ENCODE data around the gene SERINC5.

DNA sequence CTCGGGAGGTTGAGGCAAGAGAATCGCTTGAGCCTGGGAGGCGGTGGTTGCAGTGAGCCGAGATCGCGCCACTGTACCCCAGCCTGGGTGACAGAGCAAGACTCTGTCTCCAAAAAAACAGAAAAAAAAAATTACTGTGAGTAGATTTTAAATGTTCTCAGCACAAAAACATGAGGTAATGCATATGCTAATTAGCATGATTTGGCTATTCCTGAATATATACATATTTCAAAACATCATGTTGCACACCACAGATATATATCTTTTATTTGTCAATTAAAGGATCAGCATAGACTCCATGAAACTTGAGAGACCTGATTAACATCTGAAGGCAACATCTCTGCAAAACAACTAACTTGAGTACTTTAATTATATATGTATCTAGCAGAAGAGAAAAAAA is 117.4 kb downstream of the SERINC5 start:
- TF ChIP-seq POLR2A (IDR thresholded peaks at IDR 0.05; ENCODE audit: extremely low read depth, insufficient read length), result no peak
- TF ChIP-seq, protein P1, sequence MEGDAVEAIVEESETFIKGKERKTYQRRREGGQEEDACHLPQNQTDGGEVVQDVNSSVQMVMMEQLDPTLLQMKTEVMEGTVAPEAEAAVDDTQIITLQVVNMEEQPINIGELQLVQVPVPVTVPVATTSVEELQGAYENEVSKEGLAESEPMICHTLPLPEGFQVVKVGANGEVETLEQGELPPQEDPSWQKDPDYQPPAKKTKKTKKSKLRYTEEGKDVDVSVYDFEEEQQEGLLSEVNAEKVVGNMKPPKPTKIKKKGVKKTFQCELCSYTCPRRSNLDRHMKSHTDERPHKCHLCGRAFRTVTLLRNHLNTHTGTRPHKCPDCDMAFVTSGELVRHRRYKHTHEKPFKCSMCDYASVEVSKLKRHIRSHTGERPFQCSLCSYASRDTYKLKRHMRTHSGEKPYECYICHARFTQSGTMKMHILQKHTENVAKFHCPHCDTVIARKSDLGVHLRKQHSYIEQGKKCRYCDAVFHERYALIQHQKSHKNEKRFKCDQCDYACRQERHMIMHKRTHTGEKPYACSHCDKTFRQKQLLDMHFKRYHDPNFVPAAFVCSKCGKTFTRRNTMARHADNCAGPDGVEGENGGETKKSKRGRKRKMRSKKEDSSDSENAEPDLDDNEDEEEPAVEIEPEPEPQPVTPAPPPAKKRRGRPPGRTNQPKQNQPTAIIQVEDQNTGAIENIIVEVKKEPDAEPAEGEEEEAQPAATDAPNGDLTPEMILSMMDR (IDR thresholded peaks at IDR 0.05; ENCODE audit: low read depth, low read length), result no peak
- TF ChIP-seq, protein P2, sequence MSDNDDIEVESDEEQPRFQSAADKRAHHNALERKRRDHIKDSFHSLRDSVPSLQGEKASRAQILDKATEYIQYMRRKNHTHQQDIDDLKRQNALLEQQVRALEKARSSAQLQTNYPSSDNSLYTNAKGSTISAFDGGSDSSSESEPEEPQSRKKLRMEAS (IDR thresholded peaks at IDR 0.05; ENCODE audit: low read depth, low read length), result no peak

All from NB4 (cell line).